Gastrocnemius medialis (tissue), 4 donors: ENCODE results near the gene PPM1L.

ENCODE experiments used
- POLR2A ChIP-seq, 2 donors: fragments of 450-650 bp; IDR thresholded peaks; one replicate each; pipeline ENCODE4 v1.6.1; 2017; ENCODE audit warnings: antibody characterized with exemption in 2 of 2, mild to moderate bottlenecking in 2 of 2, moderate library complexity in 2 of 2
- TF ChIP-seq, protein P1 (sequence below), 5 experiments: fragments of 450-650 bp in 3 of 5; fragments of 200-600 bp in 2 of 5; sonication (generic) in 2 of 5; IDR thresholded peaks in 4 of 5; conservative IDR thresholded peaks in 1 of 5; 1 replicate in 4 of 5; 2 replicates in 1 of 5; pipeline ENCODE4 v1.5.1; 2016 to 2019; ENCODE audit warnings: antibody characterized with exemption in 5 of 5, mild to moderate bottlenecking in 3 of 5, moderate library complexity in 3 of 5

DNA sequence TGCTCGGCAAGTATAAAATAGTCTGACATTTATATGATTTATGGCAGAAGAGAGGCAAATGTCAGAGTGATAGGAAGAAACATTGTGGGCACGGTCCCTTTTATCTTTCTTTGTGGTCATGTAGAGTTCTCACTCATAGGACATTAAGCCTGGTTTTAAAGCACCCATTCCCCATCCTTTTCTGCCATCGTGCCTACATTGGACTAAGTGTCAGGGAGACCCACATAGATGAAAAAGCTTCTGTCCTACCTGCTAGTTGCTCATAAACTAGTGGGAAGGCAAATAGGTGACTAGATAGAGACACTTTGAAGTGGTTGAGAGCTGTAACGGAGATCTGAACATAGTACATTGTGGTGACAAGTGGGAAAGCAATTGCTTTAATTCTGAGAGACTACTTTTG lies 193.4 kb downstream of the PPM1L start:
- TF ChIP-seq, protein P1, sequence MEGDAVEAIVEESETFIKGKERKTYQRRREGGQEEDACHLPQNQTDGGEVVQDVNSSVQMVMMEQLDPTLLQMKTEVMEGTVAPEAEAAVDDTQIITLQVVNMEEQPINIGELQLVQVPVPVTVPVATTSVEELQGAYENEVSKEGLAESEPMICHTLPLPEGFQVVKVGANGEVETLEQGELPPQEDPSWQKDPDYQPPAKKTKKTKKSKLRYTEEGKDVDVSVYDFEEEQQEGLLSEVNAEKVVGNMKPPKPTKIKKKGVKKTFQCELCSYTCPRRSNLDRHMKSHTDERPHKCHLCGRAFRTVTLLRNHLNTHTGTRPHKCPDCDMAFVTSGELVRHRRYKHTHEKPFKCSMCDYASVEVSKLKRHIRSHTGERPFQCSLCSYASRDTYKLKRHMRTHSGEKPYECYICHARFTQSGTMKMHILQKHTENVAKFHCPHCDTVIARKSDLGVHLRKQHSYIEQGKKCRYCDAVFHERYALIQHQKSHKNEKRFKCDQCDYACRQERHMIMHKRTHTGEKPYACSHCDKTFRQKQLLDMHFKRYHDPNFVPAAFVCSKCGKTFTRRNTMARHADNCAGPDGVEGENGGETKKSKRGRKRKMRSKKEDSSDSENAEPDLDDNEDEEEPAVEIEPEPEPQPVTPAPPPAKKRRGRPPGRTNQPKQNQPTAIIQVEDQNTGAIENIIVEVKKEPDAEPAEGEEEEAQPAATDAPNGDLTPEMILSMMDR (IDR thresholded peaks at IDR 0.05 in 4 of 5, conservative IDR thresholded peaks at IDR 0.05 in 1 of 5) = no peak
- no peak for TF ChIP-seq POLR2A (IDR thresholded peaks at IDR 0.05)
